HUES64 (cell line): ENCODE data around the gene IFT122.

Source experiments
- H3K27ac ChIP-seq: 2 replicates; pipeline ENCODE4 v1.7.0; 2013; ENCODE audit warnings: low read depth, low read length, inconsistent platforms
- H3K27me3 ChIP-seq: 2 replicates; pipeline ENCODE4 v1.6.1; 2013; ENCODE audit warnings: mild to moderate bottlenecking, low read length; ENCODE audit not compliant: insufficient read depth
- H3K36me3 ChIP-seq: 2 replicates; pipeline ENCODE4 v1.6.1; 2013; ENCODE audit warnings: mild to moderate bottlenecking, low read length; ENCODE audit not compliant: insufficient read depth
- H3K4me1 ChIP-seq: 2 replicates; pipeline ENCODE4 v1.6.1; 2013; ENCODE audit warnings: mild to moderate bottlenecking, low read length, moderate library complexity; ENCODE audit not compliant: insufficient read depth
- H3K4me3 ChIP-seq: 2 replicates; pipeline ENCODE4 v1.5.1; 2013; ENCODE audit warnings: mild to moderate bottlenecking, low read length, moderate library complexity
- H3K9ac ChIP-seq: 2 replicates; pipeline ENCODE4 v1.6.1; 2013; ENCODE audit warnings: mild to moderate bottlenecking, low read depth, low read length
- H3K9me3 ChIP-seq: 2 replicates; pipeline ENCODE4 v1.6.1; 2013; ENCODE audit warnings: low read depth, low read length; ENCODE audit not compliant: insufficient read depth
- WGBS: fragments of 150-250, 120-280 bp; methylation state at CpG from one replicate; pipeline ENCODE4 v1.1.7; 2013; ENCODE audit warnings: missing lambda C conversion rate; 5-methylcytosine and 5-hydroxymethylcytosine counted together

Gene IFT122

DNA sequence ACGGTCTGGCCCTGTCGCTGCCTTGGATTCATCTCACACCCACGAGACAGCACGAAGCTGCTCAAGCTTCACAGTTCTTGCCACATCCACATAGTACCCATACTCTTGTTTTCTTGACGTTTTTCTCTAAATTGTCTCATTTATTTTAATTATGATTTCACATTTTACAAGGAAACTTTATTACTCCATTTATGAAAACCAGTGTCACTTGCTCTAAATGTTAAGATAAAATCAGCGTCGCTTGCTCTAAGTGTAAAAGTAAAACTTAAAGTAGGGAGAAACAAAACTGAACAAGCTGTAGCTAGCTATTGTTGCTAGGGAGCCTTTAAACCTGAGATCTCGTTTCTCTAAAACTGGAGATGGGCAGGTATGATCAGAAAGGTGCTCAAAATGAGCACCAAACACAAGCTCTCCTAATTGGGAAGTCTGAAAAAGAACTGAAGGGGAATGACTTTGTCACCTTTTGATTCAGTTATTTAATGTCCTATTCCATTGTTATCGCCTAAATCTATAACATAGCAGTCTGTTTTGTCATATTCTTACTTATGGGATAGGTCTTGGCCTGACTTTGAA lies 680 bp downstream of the IFT122 start:
- 22% methylated on average over 9 of the region's 9 CpGs for WGBS
- H3K36me3 ChIP-seq: peaks cover 27% of the 10 kb centered on the region

DNA sequence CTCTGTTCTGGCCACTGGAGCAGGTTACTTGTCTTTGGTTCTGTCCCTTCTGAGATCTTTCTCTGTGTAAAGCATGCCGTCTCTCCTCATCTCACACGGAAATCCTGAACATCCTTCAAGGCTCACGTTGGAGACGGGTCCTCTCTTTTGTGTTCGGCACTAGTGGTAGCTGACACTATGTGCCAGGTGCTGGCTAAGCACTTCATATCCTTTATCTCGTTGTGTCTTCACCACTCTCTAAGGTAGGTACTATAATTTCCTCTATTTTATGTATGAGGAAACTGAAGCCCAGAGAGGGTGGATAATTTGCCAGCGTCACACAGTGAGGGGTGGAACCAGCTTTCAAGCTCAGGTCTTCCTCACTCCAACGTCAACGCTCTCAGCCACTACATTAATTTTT lies 1.2 kb downstream of the IFT122 start:
- Histone ChIP-seq H3K27ac (no peak overlapping the region), H3K9ac (peak overlapping the region; percentile 70; the same call in 1 of the 2 replicates), H3K4me1 (peaks cover 26% of the 10 kb centered on the region; the same call in 1 of the 2 replicates), H3K36me3 (peaks cover 22% of the 10 kb centered on the region), H3K27me3 (no peaks in the 10 kb centered on the region), H3K9me3 (no peaks in the 10 kb centered on the region), H3K4me3 (peak overlapping the region; percentile 93)
- WGBS: 72% methylated on average over 9 of the region's 9 CpGs

More for the DNA sequence above, 680 bp downstream of the IFT122 start:
- no peaks in the 10 kb centered on the region for H3K27me3 ChIP-seq
- H3K9me3 ChIP-seq: no peaks in the 10 kb centered on the region
- peak overlapping the region; percentile 70 for H3K9ac ChIP-seq
- H3K27ac ChIP-seq: peak overlapping the region; percentile 93
- H3K4me3 ChIP-seq: peak overlapping the region; percentile 93
- H3K4me1 ChIP-seq: peaks cover 26% of the 10 kb centered on the region; the same call in 1 of the 2 replicates

DNA sequence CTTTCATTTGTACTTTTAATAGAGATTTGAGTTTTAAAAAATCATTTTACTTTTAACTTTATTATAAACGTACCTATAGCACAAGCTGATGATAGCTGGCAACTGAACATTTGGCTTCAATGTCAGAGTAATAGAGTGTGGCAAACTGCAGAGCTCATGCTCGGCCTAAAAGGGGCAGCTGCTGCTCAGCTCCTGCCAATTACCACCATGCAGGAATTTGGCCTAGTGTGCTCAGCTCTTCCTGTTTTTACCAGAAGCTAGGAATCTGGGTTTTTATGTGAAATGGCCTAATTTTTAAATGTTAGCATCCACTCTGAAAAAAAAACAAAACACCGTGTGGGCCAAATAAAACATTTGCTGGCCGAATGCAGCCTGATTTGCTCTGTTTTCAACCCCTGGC lies 1.8 kb downstream of the IFT122 start:
- H3K27ac ChIP-seq: no peak overlapping the region
- no peaks in the 10 kb centered on the region for H3K27me3 ChIP-seq
- no peak overlapping the region for H3K9ac ChIP-seq
- peaks cover 26% of the 10 kb centered on the region for H3K4me1 ChIP-seq
- peaks cover 16% of the 10 kb centered on the region for H3K36me3 ChIP-seq
- no peaks in the 10 kb centered on the region for H3K9me3 ChIP-seq
- 68% methylated on average over 4 of the region's 4 CpGs for WGBS
- H3K4me3 ChIP-seq: no peak overlapping the region

DNA sequence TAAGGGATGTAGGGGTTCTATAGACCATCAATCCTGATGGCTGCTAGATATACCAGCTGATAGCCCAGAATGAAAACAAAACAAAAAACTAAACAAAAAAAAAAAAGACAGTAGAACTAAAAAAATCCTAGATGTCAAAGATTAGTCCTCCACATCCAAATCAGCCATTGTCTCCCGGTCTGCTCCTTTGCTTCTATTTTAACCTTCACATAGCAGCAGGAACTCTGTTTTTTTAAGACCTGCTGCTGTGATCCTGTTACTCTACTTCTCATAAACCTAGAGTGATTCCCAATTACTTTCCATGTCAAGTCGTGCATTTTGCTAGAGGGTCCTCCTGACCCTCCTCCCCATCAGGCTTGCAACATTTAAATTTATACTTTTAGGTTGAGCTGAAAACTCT lies 2.5 kb downstream of the IFT122 start:
- no peak overlapping the region for H3K4me3 ChIP-seq
- no peaks in the 10 kb centered on the region for H3K9me3 ChIP-seq
- H3K4me1 ChIP-seq: peaks cover 31% of the 10 kb centered on the region
- H3K27me3 ChIP-seq: no peaks in the 10 kb centered on the region
- 63% methylated on average over 2 of the region's 2 CpGs for WGBS
- peaks cover 9% of the 10 kb centered on the region for H3K36me3 ChIP-seq
- no peak overlapping the region for H3K27ac ChIP-seq
- H3K9ac ChIP-seq: no peak overlapping the region

DNA sequence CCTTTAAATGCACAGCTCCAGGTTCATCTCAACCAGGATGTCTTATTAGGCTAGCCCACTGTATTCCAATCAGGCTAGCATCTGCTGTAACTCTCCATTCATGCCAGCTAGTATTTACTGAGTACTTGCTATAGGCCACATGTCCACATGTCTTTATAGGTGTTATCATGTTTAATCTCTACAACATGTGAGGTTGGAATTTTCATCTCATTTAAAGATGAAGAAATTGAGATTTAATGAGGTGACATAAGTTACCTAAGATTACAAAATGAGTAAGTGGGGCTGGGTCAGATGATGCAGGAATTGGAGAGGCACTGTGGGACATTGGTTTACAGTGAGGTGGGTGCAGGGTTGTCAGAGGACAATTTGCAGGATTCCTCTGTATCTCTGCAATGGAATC lies 2.9 kb downstream of the IFT122 start:
- H3K27me3 ChIP-seq: no peaks in the 10 kb centered on the region
- H3K9ac ChIP-seq: no peak overlapping the region
- H3K4me3 ChIP-seq: no peak overlapping the region
- H3K36me3 ChIP-seq: peaks cover 4% of the 10 kb centered on the region
- H3K9me3 ChIP-seq: no peaks in the 10 kb centered on the region
- peaks cover 35% of the 10 kb centered on the region for H3K4me1 ChIP-seq
- no peak overlapping the region for H3K27ac ChIP-seq

DNA sequence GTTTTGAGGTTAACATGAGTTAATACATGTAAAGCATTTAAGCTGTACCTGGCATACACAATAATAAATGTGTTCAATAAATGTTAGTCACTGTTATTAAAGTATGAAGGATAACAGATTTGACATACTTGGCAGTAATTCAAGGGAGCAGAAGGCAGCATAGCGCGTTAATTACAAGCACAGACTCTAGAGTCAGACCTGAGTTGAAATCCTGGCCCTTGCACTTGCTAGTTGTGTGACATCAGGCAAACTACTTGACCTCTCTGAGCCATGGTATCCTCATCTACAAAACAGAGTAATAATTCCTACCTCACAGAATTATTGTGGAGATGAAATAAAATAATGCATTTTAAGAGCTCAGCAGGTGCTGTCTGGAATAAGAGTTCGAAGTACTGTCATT lies 5.4 kb downstream of the IFT122 start:
- Histone ChIP-seq H3K4me1 (peaks cover 53% of the 10 kb centered on the region), H3K9ac (no peak overlapping the region), H3K27me3 (no peaks in the 10 kb centered on the region), H3K4me3 (no peak overlapping the region), H3K27ac (no peak overlapping the region), H3K36me3 (no peaks in the 10 kb centered on the region), H3K9me3 (no peaks in the 10 kb centered on the region)
- 99% methylated on average over 3 of the region's 3 CpGs for WGBS

DNA sequence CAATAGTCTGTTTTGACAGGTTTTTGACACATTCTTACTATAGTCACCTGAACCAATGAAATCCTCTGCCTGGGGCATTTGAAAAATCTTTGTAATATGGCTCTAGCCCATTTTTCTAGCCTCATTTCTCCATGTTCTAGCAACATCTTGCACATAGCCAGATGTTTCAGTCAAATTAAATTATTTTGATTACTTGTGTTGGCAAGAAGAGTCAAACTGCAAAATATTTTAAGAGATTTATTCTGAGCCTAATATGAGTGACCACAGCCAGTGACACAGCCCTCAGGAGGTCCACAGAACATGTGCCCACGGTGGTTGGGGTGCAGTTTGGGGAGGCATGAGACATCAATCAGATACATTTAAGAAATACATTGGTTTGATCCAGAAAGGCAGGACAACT lies 6.9 kb downstream of the IFT122 start:
- Histone ChIP-seq H3K4me3 (no peak overlapping the region), H3K4me1 (peaks cover 42% of the 10 kb centered on the region), H3K9ac (no peak overlapping the region), H3K27ac (peak overlapping the region; percentile 11; the same call in 1 of the 2 replicates), H3K36me3 (peaks cover 4% of the 10 kb centered on the region), H3K27me3 (no peaks in the 10 kb centered on the region), H3K9me3 (no peaks in the 10 kb centered on the region)
- WGBS: 100% methylated on average over 1 of the region's 1 CpG

DNA sequence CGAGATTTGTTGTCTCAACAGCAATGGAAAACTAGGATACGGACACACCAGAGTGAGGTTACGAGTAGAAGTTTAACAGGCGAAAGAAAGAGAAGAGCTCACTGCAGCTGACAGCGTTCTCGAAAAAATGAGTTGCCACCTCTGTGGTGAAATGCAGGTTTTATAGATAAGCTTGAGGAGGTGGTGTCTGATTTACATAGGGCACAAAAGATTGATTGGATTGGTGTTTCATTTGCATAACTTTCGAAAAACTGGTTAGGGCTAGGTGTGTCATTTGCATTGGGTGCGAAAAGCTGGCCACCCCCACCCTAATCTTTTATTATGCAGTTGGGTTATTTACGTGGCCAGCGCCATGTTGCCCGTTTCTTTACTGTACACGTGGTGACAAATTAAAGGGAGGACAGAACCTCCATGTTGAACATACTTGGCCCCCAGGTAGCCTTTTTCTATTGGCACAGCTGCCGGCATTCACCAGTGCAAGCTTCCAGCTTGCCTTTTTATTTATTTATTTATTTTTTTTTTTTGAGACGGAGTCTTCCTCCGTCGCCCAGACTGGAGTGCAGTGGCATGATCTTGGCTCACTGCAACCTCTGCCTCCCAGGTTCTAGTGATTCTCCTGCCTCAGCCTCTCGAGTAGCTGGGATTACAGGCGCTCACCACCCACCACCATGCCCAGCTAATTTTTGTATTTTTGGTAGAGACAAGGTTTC lies 8.3 kb downstream of the IFT122 start:
- WGBS: 53% methylated on average over 17 of the region's 18 CpGs

DNA sequence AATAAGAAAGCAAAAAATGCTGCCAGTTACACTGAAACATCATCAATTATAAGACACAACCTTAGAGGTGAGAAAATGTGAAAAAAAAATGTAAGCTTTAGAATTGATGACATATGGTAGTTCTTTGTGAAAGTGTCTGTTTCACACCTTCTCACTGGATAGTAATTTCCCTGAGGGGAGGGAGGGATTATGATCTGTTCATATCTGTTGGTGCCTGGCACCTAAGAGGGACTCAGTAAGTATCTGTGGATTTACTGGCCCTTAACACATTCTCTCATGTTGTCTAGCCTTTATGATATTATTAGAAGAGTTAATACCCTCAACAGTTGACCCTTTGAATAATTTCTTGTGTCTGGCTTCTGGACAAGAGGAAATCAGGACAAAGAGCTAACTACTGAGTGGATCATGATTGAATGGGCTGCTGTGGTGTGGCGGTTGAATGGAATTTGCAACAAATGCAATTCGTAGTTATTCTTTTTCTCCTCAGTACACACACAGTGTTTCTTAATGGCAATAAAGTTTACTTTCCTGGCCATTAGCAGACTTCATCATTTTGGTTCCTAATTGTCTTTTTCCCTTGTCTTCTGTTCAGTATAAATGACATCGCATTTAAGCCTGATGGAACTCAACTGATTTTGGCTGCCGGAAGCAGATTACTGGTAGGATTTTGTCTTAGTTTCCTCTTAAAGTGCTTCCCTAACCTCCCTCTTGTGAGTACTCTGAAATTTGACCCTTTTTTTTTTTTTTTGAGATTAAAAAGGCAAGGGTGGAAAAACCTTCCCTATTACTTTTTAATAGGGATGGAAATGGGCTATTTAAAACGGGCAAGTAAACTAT lies 9.5 kb downstream of the IFT122 start:
- Histone ChIP-seq H3K36me3 (peaks cover 22% of the 10 kb centered on the region), H3K27ac (no peak overlapping the region; the same call in 1 of the 2 replicates), H3K9me3 (no peaks in the 10 kb centered on the region), H3K4me1 (peaks cover 34% of the 10 kb centered on the region), H3K9ac (peak overlapping the region; percentile 7; the same call in 1 of the 2 replicates), H3K4me3 (no peak overlapping the region), H3K27me3 (no peaks in the 10 kb centered on the region)
- WGBS: 78% methylated on average over 5 of the region's 5 CpGs

More for the DNA sequence above, 8.3 kb downstream of the IFT122 start:
- H3K27me3 ChIP-seq: no peaks in the 10 kb centered on the region
- H3K36me3 ChIP-seq: peaks cover 11% of the 10 kb centered on the region
- H3K9ac ChIP-seq: peak overlapping the region; percentile 63
- H3K9me3 ChIP-seq: no peaks in the 10 kb centered on the region
- H3K4me3 ChIP-seq: peak overlapping the region; percentile 29; the same call in 1 of the 2 replicates
- peaks cover 34% of the 10 kb centered on the region for H3K4me1 ChIP-seq
- H3K27ac ChIP-seq: peak overlapping the region; percentile 47; the same call in 1 of the 2 replicates

DNA sequence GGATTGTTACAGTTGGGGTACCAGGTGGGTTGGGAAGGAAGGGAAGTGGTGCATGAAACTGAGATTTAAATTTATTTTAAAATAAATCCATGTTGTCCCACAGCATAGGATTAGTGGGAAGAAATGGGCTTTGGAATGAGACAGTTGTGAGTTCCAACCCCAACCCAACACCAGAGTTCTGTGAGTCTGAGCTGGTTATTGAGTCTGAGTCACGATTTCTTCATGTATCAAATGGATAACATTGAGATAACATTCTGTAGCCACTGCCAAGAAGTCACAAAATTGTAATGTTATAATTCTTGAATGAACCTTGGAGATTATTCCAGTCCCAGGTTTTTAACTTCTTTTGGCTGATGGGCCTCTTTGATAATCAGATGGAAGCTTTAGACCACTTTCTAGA lies 13.7 kb downstream of the IFT122 start:
- Histone ChIP-seq H3K4me1 (peaks cover 18% of the 10 kb centered on the region), H3K27me3 (no peaks in the 10 kb centered on the region), H3K36me3 (peaks cover 39% of the 10 kb centered on the region), H3K4me3 (no peak overlapping the region), H3K9me3 (no peaks in the 10 kb centered on the region), H3K9ac (no peak overlapping the region), H3K27ac (no peak overlapping the region)
- no CpG with 5 or more reads among the region's 1 CpG for WGBS

DNA sequence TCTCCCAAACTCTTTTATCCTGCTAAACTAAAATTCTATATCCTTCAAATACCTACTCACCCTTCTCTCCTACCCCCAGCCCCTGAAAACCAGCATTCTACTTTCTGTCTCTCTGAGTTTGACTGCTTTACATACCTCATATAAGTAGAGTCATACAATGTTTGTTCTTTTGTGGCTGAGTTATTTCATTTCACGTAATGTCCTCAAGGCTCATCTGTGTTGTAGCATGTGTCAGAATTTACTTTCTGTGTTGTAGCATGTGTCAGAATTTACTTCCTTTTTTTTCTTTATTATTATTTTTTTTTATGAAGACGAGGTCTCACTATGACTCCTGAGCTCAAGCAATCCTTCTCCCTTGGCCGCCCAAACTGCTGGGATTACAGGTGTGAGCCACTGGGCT lies 20.1 kb downstream of the IFT122 start:
- H3K4me3 ChIP-seq: no peak overlapping the region
- no peak overlapping the region for H3K27ac ChIP-seq
- no peaks in the 10 kb centered on the region for H3K9me3 ChIP-seq
- no peaks in the 10 kb centered on the region for H3K27me3 ChIP-seq
- H3K36me3 ChIP-seq: peaks cover 40% of the 10 kb centered on the region
- no peaks in the 10 kb centered on the region for H3K4me1 ChIP-seq
- no peak overlapping the region for H3K9ac ChIP-seq
- 100% methylated on average over 1 of the region's 3 CpGs for WGBS
